GM18873 (cell line): Measurements from ENCODE around the gene FSTL5.

Source experiments
- ATAC-seq: cut with Tn5 transposase; IDR thresholded peaks from one replicate; pipeline ENCODE4 v1.9.1; 2021; ENCODE audit warnings: mild to moderate bottlenecking, moderate library complexity, moderate number of reproducible peaks; ENCODE audit not compliant: unreplicated experiment, low FRiP score

The FSTL5 gene

GRCh38 chr4:161376275-161376674 lies 787.5 kb downstream of the FSTL5 start:
- no peak for ATAC-seq

- no peak for ATAC-seq
Measured at GRCh38 chr4:161364681-161365080, 799.1 kb downstream of the FSTL5 start.

- ATAC-seq, result no peak
Measured at GRCh38 chr4:161360982-161361381, 802.8 kb downstream of the FSTL5 start.

- no peak for ATAC-seq
Measured at GRCh38 chr4:161359491-161359890, 804.3 kb downstream of the FSTL5 start.

GRCh38 chr4:161356351-161356750 lies 807.4 kb downstream of the FSTL5 start:
- ATAC-seq, result no peak

- ATAC-seq, result no peak
Measured at GRCh38 chr4:161350946-161351345, 812.9 kb downstream of the FSTL5 start.

- ATAC-seq, result no peak
Measured at GRCh38 chr4:161345741-161346140, 818.1 kb downstream of the FSTL5 start.

- no peak for ATAC-seq
Measured at GRCh38 chr4:161343569-161343950, 820.2 kb downstream of the FSTL5 start.

GRCh38 chr4:161342881-161343568 lies 820.8 kb downstream of the FSTL5 start:
- ATAC-seq, result no peak

GRCh38 chr4:161336621-161337020 lies 827.2 kb downstream of the FSTL5 start:
- no peak for ATAC-seq

GRCh38 chr4:161336016-161336530 lies 827.7 kb downstream of the FSTL5 start:
- no peak for ATAC-seq
